ENCODE measurements around the gene GNAT2.

DNA sequence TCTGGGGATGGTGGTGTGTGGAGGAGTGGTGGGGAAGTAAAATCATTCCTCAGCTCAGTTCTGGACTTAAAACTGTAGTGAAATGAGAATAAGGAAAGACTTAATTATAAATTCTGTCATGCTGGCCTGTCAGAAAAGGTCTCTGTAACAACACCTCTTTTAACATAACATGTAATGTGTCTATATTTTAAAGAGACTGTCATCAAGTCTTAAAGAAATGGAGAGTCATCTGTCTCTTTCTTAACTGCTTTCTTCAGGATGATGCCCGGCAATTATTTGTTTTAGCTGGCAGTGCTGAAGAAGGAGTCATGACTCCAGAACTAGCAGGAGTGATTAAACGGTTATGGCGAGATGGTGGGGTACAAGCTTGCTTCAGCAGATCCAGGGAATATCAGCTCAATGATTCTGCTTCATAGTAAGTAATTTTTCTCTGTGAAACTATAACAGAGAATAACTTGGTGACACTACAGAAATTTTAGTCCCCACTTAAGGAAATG lies 40.4 kb downstream of the GNAT2 start:
- TF ChIP-seq, protein P1, sequence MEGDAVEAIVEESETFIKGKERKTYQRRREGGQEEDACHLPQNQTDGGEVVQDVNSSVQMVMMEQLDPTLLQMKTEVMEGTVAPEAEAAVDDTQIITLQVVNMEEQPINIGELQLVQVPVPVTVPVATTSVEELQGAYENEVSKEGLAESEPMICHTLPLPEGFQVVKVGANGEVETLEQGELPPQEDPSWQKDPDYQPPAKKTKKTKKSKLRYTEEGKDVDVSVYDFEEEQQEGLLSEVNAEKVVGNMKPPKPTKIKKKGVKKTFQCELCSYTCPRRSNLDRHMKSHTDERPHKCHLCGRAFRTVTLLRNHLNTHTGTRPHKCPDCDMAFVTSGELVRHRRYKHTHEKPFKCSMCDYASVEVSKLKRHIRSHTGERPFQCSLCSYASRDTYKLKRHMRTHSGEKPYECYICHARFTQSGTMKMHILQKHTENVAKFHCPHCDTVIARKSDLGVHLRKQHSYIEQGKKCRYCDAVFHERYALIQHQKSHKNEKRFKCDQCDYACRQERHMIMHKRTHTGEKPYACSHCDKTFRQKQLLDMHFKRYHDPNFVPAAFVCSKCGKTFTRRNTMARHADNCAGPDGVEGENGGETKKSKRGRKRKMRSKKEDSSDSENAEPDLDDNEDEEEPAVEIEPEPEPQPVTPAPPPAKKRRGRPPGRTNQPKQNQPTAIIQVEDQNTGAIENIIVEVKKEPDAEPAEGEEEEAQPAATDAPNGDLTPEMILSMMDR (IDR thresholded peaks at IDR 0.05) = no peak
- TF ChIP-seq POLR2A (IDR thresholded peaks at IDR 0.05) = no peak

Measured in lower leg skin (tissue), 3 donors.